K562 (cell line): Measurements from ENCODE around the gene TMEFF1. TPM values are rescaled to one million over a fixed set of nuclear protein-coding genes. Genes with fewer than 3 reads are reported as not detected.

Source experiments
- ATAC-seq: fragments of 200-7000 bp; cut with Tn5 transposase; 3 replicates; pipeline ENCODE4 v1.9.1; 2020; ENCODE audit warnings: moderate library complexity
- BruUV-seq: library from RNA; stranded (reverse); fragments of 400-500 nt; replicated peaks from 2 replicates; lab custom pipeline; 2021; lab: Mats Ljungman, UMichigan
- CTCF ChIA-PET: fragments of 300-600 bp; formaldehyde crosslinking; extraction: SDS; loops from one replicate; lab custom pipeline; 2021; ENCODE audit warnings: low intra/inter-chr PET ratio; lab: Yijun Ruan, JAX
- POLR2A ChIA-PET: fragments of 300-600, 350-650 bp; sonication (Branson Sonifier 250); formaldehyde crosslinking; extraction: SDS; loops from one replicate; lab custom pipeline; 2021; ENCODE audit warnings: antibody characterized with exemption, inconsistent platforms; lab: Yijun Ruan, JAX
- DNase-seq, 4 experiments: peaks; one replicate each; pipeline versions ENCODE4 v3.0.0 to v3.0.0-alpha.2; 2011 to 2018; ENCODE audit warnings: low spot score in 3 of 4, mixed read lengths in 3 of 4; ENCODE audit errors: extremely low read depth in 1 of 4
- FAIRE-seq: peaks from 2 replicates; lab custom pipeline; 2011; peaks lifted over from hg19 to GRCh38; lab: Jason Lieb, UNC
- H2AFZ ChIP-seq: 2 replicates; pipeline ENCODE4 v1.6.0; 2011; ENCODE audit warnings: low read depth, low read length, control low read depth, inconsistent platforms
- H3K27ac ChIP-seq: fragments of 200-600 bp; 3 replicates; pipeline ENCODE4 v1.8.0; 2011; ENCODE audit warnings: low read depth, mild to moderate bottlenecking, control low read depth, inconsistent platforms, low read length, moderate library complexity, mixed read lengths; ENCODE audit errors: extremely low read depth
- H3K27me3 ChIP-seq, 2 experiments: fragments of 300-600 bp in 1 of 2; 2 replicates in 1 of 2; 3 replicates in 1 of 2; pipeline versions ENCODE4 v1.6.0 to v1.8.0; 2011; ENCODE audit warnings: inconsistent platforms in 2 of 2, low read length in 2 of 2, mild to moderate bottlenecking in 1 of 2, mixed read lengths in 1 of 2, moderate library complexity in 1 of 2; ENCODE audit not compliant: control insufficient read depth in 2 of 2, insufficient read depth in 2 of 2
- H3K36me3 ChIP-seq: fragments of 300-600 bp; 3 replicates; pipeline ENCODE4 v1.8.0; 2011; ENCODE audit warnings: mild to moderate bottlenecking, low read length, inconsistent platforms; ENCODE audit not compliant: control insufficient read depth, insufficient read depth
- H3K4me1 ChIP-seq, 2 experiments: fragments of 200-600 bp in 1 of 2; replicated peaks in 1 of 2; 2 replicates in 1 of 2; 3 replicates in 1 of 2; pipeline versions ENCODE4 v1.5.1 to v1.8.0; 2011; ENCODE audit warnings: inconsistent platforms in 2 of 2, low read length in 2 of 2, mild to moderate bottlenecking in 1 of 2, mixed read lengths in 1 of 2, moderate library complexity in 1 of 2; ENCODE audit not compliant: control insufficient read depth in 2 of 2, insufficient read depth in 2 of 2
- H3K4me2 ChIP-seq: 2 replicates; pipeline ENCODE4 v1.6.1; 2011; ENCODE audit warnings: low read length, control low read depth, inconsistent platforms, mixed read lengths; ENCODE audit not compliant: insufficient read depth
- H3K4me3 ChIP-seq: fragments of 200-600 bp; sonication (generic), shearing (Covaris generic); 2 replicates; pipeline ENCODE4 v1.5.1; 2016; ENCODE audit warnings: control low read depth, inconsistent platforms
- H3K79me2 ChIP-seq: fragments of 200-600 bp; 3 replicates; pipeline ENCODE4 v1.8.0; 2011; ENCODE audit warnings: low read length, inconsistent platforms; ENCODE audit not compliant: control insufficient read depth, insufficient read depth
- H3K9ac ChIP-seq, 2 experiments: 2 replicates each; pipeline versions ENCODE4 v1.6.0 to v1.6.1; 2011; ENCODE audit warnings: low read depth in 2 of 2, low read length in 2 of 2, control low read depth in 1 of 2, inconsistent platforms in 1 of 2, mild to moderate bottlenecking in 1 of 2, mixed read lengths in 1 of 2; ENCODE audit not compliant: insufficient read depth in 1 of 2
- H3K9me1 ChIP-seq: one replicate; pipeline ENCODE4 v1.6.0; 2011; ENCODE audit warnings: inconsistent platforms, mild to moderate bottlenecking, low read length, moderate library complexity; ENCODE audit not compliant: control insufficient read depth, insufficient read depth
- H3K9me3 ChIP-seq: replicated peaks from 2 replicates; pipeline ENCODE4 v1.5.1; 2011; ENCODE audit warnings: low read depth, low read length, inconsistent platforms; ENCODE audit not compliant: control insufficient read depth, insufficient read depth
- H4K20me1 ChIP-seq: replicated peaks from 2 replicates; pipeline ENCODE4 v1.6.1; 2011; ENCODE audit warnings: low read length, inconsistent platforms, mixed read lengths; ENCODE audit not compliant: control insufficient read depth, insufficient read depth
- ARID3A ChIP-seq: IDR thresholded peaks from 2 replicates; pipeline ENCODE4 v1.6.1; 2012; ENCODE audit warnings: low read depth, low read length, improper control_type of control experiment, borderline replicate concordance
- BCOR ChIP-seq: fragments of 450-650 bp; IDR thresholded peaks from 2 replicates; pipeline ENCODE4 v1.6.1; 2016
- DEAF1 ChIP-seq: fragments of 450-650 bp; formaldehyde crosslinking; IDR thresholded peaks from 2 replicates; pipeline ENCODE4 v1.4.0; 2020; ENCODE audit warnings: mild to moderate bottlenecking, moderate library complexity
- GABPA ChIP-seq: fragments of 200-800 bp; sonication (Bioruptor generic); conservative IDR thresholded peaks from 2 replicates; pipeline ENCODE4 v1.6.1; 2016; ENCODE audit warnings: low read depth, missing genetic modification characterization, missing compliant biosample characterization
- KAT8 ChIP-seq: fragments of 450-650 bp; IDR thresholded peaks from 2 replicates; pipeline ENCODE4 v1.6.1; 2016; ENCODE audit warnings: low read depth, mild to moderate bottlenecking
- PCBP2 ChIP-seq: fragments of 200-400 bp; formaldehyde crosslinking; IDR thresholded peaks from 2 replicates; pipeline ENCODE4 v1.6.1; 2018; ENCODE audit warnings: low read length, low read depth, mild to moderate bottlenecking, moderate library complexity; ENCODE audit not compliant: poor library complexity, severe bottlenecking
- PYGO2 ChIP-seq: fragments of 450-650 bp; IDR thresholded peaks from 2 replicates; pipeline ENCODE4 v1.6.1; 2016; ENCODE audit warnings: mild to moderate bottlenecking, missing genetic modification characterization, moderate library complexity, missing compliant biosample characterization
- SMAD2 ChIP-seq: fragments of 150-350 bp; IDR thresholded peaks from 2 replicates; pipeline ENCODE4 v1.6.1; 2014; ENCODE audit warnings: low read depth, mild to moderate bottlenecking, low read length
- ZC3H8 ChIP-seq: fragments of 450-650 bp; IDR thresholded peaks from 2 replicates; pipeline ENCODE4 v1.6.1; 2017
- ZNF707 ChIP-seq: fragments of 250-450 bp; sonication (Bioruptor Pico); conservative IDR thresholded peaks from 2 replicates; pipeline ENCODE4 v1.8.0; 2022; ENCODE audit warnings: inconsistent platforms, mild to moderate bottlenecking, moderate library complexity
- WGBS: fragments of 100-300 bp; shearing (Covaris generic); methylation state at CpG from one replicate; pipeline ENCODE4 v1.1.6; 2016; ENCODE audit warnings: low coverage, mixed read lengths; ENCODE audit not compliant: insufficient coverage; ENCODE audit errors: missing lambda C conversion rate; 5-methylcytosine and 5-hydroxymethylcytosine counted together
- in situ Hi-C: fragments of 300-500 bp; cut with MboI; formaldehyde crosslinking; loops from 4 replicates; pipeline ENCODE4 v1.15.0; 2018; ENCODE audit warnings: inconsistent platforms, mixed read lengths
- intact Hi-C: fragments of 100-400 bp; cut with micrococcal nuclease; formaldehyde crosslinking; loops from 2 replicates; pipeline ENCODE4 v1.14.2; 2022
- polyA plus RNA-seq, 8 experiments: library from polyadenylated mRNA; depleted of rRNA in 4 of 8; stranded (reverse) in 5 of 8; unstranded in 3 of 8; fragments of >200 nt; fragmentation: Nextera tagmentation in 2 of 8; fragmentation: Illumina TruSeq in 1 of 8; extraction: Ambion mirVana in 2 of 8; extraction: Trizol in 1 of 8; gene quantifications; 2 replicates each; pipeline versions ENCODE4 v1.2.1 to v1.2.3, GENCODE V29; 2011 to 2014; ENCODE audit warnings: inconsistent platforms in 1 of 8, missing spikeins in 1 of 8
- total RNA-seq, 7 experiments: library from RNA; depleted of rRNA in 6 of 7; stranded (reverse); fragments of >200 nt in 6 of 7; fragmentation: Illumina TruSeq in 2 of 7; extraction: Trizol in 2 of 7; gene quantifications; 2 replicates each; pipeline versions ENCODE4 v1.2.1 to v1.2.3, GENCODE V29; 2011 to 2021; ENCODE audit warnings: low replicate concordance in 1 of 7

The TMEFF1 gene
- total and polyA plus RNA-seq, 9 of the 15 experiments (the other 6 are each of a cell fraction or from before 2014, with no cell fraction given), result 0.07 to 1.1 (median 0.28) TPM; not detected in 2

- TF ChIP-seq PYGO2, result no peak
- TF ChIP-seq SMAD2, result no peak
- TF ChIP-seq BCOR, result no peak
- TF ChIP-seq DEAF1 (CRISPR knock-in tag), result no peak
- TF ChIP-seq PCBP2, result no peak
- no peak for TF ChIP-seq ARID3A
Observed at GRCh38 chr9:100455470-100455869, 17.5 kb upstream of the TMEFF1 start (continued).

- in situ Hi-C loops (no loop called here), intact Hi-C loops (no loop called here)
- ATAC-seq (no peak), FAIRE-seq (no peak), DNase-seq (no peak)
- H3K27ac ChIP-seq, result no peak overlapping the region
- H3K79me2 ChIP-seq, result no peaks in the 10 kb centered on the region
- H3K36me3 ChIP-seq, result no peaks in the 10 kb centered on the region; the same call in 2 of the 3 replicates
- no peak overlapping the region for H3K9ac ChIP-seq
- no TSS peak for BruUV-seq
- H3K4me2 ChIP-seq, result no peak overlapping the region
- no peak overlapping the region for H2AFZ ChIP-seq
- H3K4me1 ChIP-seq, result no peaks in the 10 kb centered on the region
- no peaks in the 10 kb centered on the region; the same call in 1 of the 2 replicates for H4K20me1 ChIP-seq
- no peaks in the 10 kb centered on the region for H3K9me3 ChIP-seq
- no peaks in the 10 kb centered on the region for H3K9me1 ChIP-seq
- H3K4me3 ChIP-seq, result no peak overlapping the region
- ChIA-PET POLR2A (interaction anchor here (0.7 kb wide), 1 partner anchor 13 kb away, joined by 3 read pairs; no protein-coding TSS in a partner anchor), CTCF (interaction anchor here (1.0 kb wide), 1 partner anchor 139 kb away, joined by 3 read pairs; no protein-coding TSS in a partner anchor)
- 0% methylated on average over 1 of the region's 1 CpG for whole genome bisulfite sequencing
- peaks cover 5 to 6% of the 10 kb centered on the region in 2 experiments; a peak in 4 of 5 replicates for H3K27me3 ChIP-seq
- TF ChIP-seq KAT8 (no peak), GABPA (no peak), ZC3H8 (no peak), ZNF707 (CRISPR knock-in tag) (no peak)
Observed at GRCh38 chr9:100457517-100457916, 15.4 kb upstream of the TMEFF1 start.
